Neural cell (in vitro differentiated cells): ENCODE measurements around the gene GMCL1.

Experiments
- CTCF ChIP-seq: fragments of 450-650 bp; IDR thresholded peaks from 2 replicates; pipeline ENCODE4 v1.5.1; 2014; ENCODE audit warnings: antibody characterized with exemption, mild to moderate bottlenecking, moderate library complexity; ENCODE audit not compliant: poor library complexity, severe bottlenecking
- EP300 ChIP-seq: fragments of 450-650 bp; conservative IDR thresholded peaks from 2 replicates; pipeline ENCODE4 v1.6.1; 2014; ENCODE audit warnings: antibody characterized with exemption, mild to moderate bottlenecking, moderate library complexity; ENCODE audit not compliant: poor library complexity, severe bottlenecking
- EZH2 ChIP-seq: fragments of 200-600, 300-800 bp; shearing (Covaris generic), sonication (generic); IDR thresholded peaks from 2 replicates; pipeline ENCODE4 v1.6.1; 2014; ENCODE audit warnings: antibody characterized with exemption, low read length, borderline replicate concordance, mild to moderate bottlenecking; ENCODE audit not compliant: insufficient read depth, poor library complexity, severe bottlenecking
- MXI1 ChIP-seq: fragments of 450-650 bp; conservative IDR thresholded peaks from 2 replicates; pipeline ENCODE4 v1.6.1; 2014; ENCODE audit warnings: antibody characterized with exemption, mild to moderate bottlenecking; ENCODE audit not compliant: poor library complexity, severe bottlenecking
- POLR2AphosphoS5 ChIP-seq: IDR thresholded peaks from 2 replicates; pipeline ENCODE4 v1.6.1; 2012
- RAD21 ChIP-seq: fragments of 450-650 bp; conservative IDR thresholded peaks from 2 replicates; pipeline ENCODE4 v1.6.1; 2014; ENCODE audit warnings: antibody characterized with exemption, mild to moderate bottlenecking, moderate library complexity
- SMC3 ChIP-seq: fragments of 450-650 bp; conservative IDR thresholded peaks from 2 replicates; pipeline ENCODE4 v1.6.1; 2014; ENCODE audit warnings: antibody characterized with exemption, mild to moderate bottlenecking, moderate library complexity; ENCODE audit not compliant: poor library complexity
- TAF1 ChIP-seq: IDR thresholded peaks from 2 replicates; pipeline ENCODE4 v1.6.1; 2012; ENCODE audit warnings: low read depth
- TF ChIP-seq, protein P1 (sequence below): IDR thresholded peaks from 2 replicates; pipeline ENCODE4 v1.6.1; 2012; ENCODE audit warnings: borderline replicate concordance

DNA sequence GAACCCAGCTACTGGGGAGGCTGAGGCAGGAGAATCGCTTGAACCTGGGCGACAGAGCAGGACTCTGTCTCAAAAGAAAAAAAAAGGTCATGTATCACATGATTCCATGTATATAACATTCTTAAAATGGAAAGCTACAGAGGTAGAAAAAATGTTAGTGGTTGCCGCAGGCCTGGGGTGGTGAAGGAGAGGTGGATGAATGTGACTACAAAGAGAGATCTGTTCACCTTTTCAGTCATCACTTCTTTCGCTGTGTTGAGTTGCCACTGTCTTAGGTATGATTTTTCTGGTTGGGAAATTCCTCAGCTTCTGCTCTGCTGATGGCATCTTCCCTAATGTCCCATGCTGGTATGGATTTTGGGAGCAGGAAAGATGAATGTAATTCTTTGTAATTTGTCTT is 59.0 kb downstream of the GMCL1 start:
- TF ChIP-seq CTCF = no peak
- TF ChIP-seq, protein P1, sequence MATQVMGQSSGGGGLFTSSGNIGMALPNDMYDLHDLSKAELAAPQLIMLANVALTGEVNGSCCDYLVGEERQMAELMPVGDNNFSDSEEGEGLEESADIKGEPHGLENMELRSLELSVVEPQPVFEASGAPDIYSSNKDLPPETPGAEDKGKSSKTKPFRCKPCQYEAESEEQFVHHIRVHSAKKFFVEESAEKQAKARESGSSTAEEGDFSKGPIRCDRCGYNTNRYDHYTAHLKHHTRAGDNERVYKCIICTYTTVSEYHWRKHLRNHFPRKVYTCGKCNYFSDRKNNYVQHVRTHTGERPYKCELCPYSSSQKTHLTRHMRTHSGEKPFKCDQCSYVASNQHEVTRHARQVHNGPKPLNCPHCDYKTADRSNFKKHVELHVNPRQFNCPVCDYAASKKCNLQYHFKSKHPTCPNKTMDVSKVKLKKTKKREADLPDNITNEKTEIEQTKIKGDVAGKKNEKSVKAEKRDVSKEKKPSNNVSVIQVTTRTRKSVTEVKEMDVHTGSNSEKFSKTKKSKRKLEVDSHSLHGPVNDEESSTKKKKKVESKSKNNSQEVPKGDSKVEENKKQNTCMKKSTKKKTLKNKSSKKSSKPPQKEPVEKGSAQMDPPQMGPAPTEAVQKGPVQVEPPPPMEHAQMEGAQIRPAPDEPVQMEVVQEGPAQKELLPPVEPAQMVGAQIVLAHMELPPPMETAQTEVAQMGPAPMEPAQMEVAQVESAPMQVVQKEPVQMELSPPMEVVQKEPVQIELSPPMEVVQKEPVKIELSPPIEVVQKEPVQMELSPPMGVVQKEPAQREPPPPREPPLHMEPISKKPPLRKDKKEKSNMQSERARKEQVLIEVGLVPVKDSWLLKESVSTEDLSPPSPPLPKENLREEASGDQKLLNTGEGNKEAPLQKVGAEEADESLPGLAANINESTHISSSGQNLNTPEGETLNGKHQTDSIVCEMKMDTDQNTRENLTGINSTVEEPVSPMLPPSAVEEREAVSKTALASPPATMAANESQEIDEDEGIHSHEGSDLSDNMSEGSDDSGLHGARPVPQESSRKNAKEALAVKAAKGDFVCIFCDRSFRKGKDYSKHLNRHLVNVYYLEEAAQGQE = no peak
- no peak for TF ChIP-seq POLR2AphosphoS5
- no peak for TF ChIP-seq EP300
- TF ChIP-seq RAD21 = no peak
- TF ChIP-seq SMC3 = no peak
- no peak for TF ChIP-seq EZH2
- TF ChIP-seq TAF1 = no peak
- no peak for TF ChIP-seq MXI1
